Measurements from ENCODE around the gene AMH.

The AMH gene

GRCh38 chr19:2287585-2288337 is 38.6 kb downstream of the AMH start:
- DNase-seq (ENCODE audit: low read depth) = no peak

- DNase-seq (ENCODE audit: low read depth) = no peak
Observed at GRCh38 chr19:2288338-2288817, 39.3 kb downstream of the AMH start.

- DNase-seq (ENCODE audit: low read depth) = no peak
Observed at GRCh38 chr19:2288818-2289713, 39.9 kb downstream of the AMH start.

GRCh38 chr19:2289714-2290435 is 40.8 kb downstream of the AMH start:
- DNase-seq (ENCODE audit: low read depth) = no peak

- DNase-seq (ENCODE audit: low read depth) = no peak
Observed at GRCh38 chr19:2290441-2291184, 41.5 kb downstream of the AMH start.

GRCh38 chr19:2291185-2291751 is 42.1 kb downstream of the AMH start:
- no peak for DNase-seq (ENCODE audit: low read depth)

- no peak for DNase-seq (ENCODE audit: low read depth)
Observed at GRCh38 chr19:2294687-2295335, 45.7 kb downstream of the AMH start.

GRCh38 chr19:2296141-2296540 is 47.0 kb downstream of the AMH start:
- no peak for DNase-seq (ENCODE audit: low read depth)

GRCh38 chr19:2300533-2300932 is 51.4 kb downstream of the AMH start:
- no peak for DNase-seq (ENCODE audit: low read depth)
